HG03025 (cell line): ENCODE measurements around the gene CYYR1.

Experiments used
- ATAC-seq: cut with Tn5 transposase; IDR thresholded peaks from one replicate; pipeline ENCODE4 v1.9.1; 2021; ENCODE audit warnings: mild to moderate bottlenecking, moderate library complexity; ENCODE audit not compliant: unreplicated experiment, low FRiP score

The CYYR1 gene

DNA sequence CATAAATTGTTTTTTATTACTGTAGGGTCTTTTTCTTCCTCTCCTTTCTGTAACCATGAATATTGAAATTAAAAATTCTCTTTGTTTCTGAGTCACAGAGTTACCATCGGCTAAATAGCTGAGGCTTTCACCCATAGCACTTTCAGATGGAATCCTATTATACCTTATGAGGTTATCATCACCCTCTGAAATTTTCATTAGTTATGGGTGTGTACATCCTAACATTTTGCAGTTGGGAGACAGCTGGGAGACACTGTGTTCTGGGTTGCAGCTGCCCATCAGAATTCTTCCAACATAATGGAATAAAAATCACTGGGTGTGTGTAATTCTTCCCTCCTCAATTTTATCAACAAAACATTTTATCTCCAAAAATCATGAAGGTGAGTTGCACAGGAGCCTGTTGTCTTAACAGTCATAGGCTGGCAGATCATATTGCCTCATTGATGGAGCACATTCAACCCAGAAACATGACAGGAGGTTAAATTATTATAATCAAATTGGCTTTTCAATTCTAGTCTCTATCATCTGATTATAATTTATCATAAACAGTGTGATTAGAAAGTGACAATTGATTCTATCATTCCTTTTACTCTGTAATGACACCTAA is 17.4 kb downstream of the CYYR1 start:
- no peak for ATAC-seq

- no peak for ATAC-seq
Measured at GRCh38 chr21:26554365-26554764, 18.7 kb downstream of the CYYR1 start.

GRCh38 chr21:26553898-26554297 is 19.2 kb downstream of the CYYR1 start:
- ATAC-seq = no peak

DNA sequence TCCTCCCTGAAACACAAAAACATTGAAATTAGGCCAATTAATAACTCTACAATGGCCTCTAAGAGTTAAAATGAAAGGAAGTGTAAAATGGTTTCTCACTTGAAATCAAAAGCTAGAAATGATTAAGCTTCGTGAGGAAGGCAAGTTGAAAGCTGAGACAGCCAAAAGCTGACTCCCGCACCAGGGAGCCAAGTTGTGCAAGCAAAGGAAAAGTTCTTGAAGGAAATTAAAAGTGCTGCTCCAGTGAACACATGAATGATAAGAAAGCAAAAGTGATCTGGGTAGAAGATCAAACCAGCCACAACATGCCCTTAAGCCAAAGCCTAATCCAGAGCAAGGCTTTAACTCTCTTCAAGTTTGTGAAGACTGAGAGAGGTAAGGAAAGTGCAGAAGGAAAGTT is 22.8 kb downstream of the CYYR1 start:
- no peak for ATAC-seq

GRCh38 chr21:26546446-26547097 is 26.5 kb downstream of the CYYR1 start:
- no peak for ATAC-seq

DNA sequence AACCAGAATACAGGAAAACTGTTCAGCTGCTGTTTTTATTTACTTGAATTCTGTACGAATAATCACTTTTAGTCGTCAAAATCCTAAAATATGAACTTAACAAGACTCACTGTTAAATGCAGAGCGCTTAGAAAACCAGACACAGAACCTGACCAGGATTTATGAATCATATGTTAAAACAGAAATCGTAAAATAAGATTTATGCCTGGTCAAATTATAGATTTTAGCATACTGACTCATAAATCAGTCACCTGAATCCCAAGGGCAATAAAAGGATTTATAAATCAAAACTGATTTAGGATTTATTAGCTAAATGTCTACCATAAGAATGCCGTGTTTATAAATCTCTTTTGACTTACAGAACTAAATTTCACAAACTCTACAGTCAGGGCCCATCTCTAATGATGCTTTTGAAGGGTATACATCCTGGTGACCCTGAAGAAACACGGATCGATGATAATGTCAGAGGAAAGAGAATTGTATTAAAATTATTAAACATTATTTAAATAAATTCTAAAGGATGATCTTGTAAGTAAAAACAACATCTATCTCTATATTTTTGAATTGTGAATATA is 28.8 kb downstream of the CYYR1 start:
- ATAC-seq = no peak

DNA sequence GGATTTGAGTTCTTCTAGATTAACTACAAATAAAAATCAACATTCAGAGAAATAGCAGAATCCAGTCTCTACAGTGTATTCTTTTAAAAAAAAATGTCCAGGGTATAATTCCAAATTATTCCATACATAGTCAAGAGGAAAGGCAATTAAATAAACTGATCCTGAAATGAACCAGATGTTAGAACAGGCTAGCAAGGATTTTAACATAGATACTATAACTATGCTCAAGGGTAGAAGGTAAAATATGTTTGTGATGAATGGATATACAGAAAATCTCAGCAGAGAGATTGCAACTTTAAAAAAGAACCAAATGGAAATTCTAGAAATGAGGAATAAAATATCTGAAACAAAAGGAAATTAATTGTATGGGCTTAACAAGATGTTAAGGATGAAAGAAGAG is 32.4 kb downstream of the CYYR1 start:
- no peak for ATAC-seq

DNA sequence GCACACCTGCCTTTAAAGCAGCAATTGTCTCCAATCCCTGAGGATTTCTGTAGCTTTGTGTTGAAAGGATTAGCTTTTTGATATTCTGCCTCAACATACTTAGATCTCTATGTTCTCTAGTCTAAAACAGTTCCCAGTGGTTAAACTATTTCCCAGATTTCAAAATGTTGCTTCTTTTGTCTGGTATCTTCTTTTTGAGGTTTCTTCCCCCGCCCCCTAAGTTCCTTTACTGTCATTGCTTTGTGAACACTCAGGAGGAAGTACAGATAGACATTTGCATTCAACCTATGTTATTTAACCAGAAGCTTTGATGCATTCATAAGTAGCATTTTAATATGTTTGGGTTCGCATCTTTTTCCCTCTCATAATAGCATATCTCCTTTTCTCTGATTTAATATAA is 33.5 kb downstream of the CYYR1 start:
- no peak for ATAC-seq

DNA sequence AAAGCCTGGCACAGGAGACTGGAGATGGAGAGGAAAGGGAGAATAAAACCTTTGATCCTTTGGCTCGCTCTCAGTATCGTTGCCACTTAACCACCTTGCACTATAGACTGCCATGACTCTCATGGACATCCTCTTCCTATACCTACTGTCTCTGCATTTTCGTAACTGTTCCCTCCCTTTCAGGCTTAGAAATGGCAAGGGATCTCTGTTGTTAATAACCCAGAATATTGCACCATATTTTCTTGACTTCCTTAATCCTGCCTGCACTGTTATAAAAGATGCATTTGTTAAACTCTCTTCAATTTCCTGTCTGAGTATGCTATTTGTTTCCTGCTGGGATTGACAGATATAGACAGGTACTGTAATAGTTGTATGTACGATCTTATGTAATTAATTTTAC is 38.6 kb downstream of the CYYR1 start:
- no peak for ATAC-seq

DNA sequence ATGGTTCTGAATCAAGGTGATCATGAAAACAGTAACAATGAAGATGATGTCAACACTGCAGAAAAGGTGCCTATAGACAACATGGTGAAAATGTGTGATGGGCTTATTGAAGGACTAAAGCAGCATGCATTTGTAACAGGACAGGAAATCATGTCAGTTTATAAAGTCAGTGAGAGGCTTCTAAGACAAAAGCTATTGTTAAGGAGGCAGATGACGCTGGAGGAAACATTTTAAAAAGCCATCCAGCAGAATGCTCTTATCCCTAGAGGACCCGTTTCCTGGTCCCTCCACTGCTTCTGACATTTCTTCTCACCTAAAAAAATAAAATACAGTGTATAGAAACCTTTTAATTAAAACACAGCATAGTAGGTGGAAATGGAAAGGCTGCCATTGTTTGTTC is 40.9 kb downstream of the CYYR1 start:
- ATAC-seq = no peak

DNA sequence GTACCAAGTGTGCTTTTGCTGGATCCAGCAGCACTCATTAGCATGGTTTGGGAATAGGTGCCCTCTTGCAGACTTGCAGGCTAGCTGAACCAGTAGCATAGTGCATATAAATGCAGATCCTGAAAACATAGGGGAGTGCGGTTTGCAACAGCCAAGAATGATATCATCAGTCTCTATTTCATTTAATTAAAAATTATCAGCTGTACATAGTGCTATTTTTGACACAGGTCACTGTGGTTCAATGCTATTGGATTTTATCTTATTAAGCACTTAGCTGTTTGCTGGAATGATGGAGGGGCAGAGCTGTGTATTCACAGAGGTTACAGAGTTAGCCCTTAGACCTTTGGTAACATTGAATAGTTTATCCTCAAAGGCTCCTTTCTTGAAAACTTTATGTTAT is 43.6 kb downstream of the CYYR1 start:
- ATAC-seq = no peak

- ATAC-seq = no peak
Measured at GRCh38 chr21:26528882-26529281, 44.2 kb downstream of the CYYR1 start.

DNA sequence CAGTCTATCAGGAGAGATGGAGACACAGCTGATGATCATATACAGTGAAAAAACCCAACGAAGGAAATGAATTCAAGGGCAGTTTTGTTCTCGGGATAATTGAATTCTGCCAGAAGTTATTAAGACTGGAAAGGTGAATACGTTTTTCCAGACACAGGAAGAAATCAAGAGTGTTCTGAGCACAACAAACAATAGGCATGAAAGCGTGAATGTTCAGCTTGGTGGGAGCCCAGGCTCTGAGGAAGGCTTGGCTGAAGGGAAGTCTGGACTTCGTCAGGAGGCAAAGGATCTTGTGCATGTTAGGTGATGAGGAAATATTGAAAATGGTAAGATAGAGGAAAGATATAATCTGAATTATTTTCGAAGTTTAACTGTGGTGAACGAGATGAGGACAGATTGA is 50.4 kb downstream of the CYYR1 start:
- ATAC-seq = no peak

- ATAC-seq = no peak
Measured at GRCh38 chr21:26519142-26519541, 53.9 kb downstream of the CYYR1 start.

DNA sequence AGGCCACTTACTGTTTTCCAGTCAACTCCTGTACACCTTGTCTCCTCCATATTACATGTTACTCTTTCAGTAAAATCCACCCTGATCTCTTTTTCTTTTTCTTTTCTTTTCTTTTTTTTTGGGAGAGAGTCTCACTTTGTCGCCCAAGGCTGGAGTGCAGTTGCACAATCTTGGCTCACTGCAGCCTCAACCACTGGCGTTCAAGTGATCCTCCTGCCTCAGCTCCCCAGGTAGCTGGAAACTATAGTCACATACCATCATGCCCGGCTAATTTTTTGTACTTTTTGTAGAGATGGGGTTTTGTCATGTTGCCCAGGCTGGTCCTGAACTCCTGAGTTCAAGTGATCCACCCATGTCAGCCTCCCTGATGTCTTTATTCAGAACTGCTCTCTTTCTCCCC is 57.8 kb downstream of the CYYR1 start:
- no peak for ATAC-seq

DNA sequence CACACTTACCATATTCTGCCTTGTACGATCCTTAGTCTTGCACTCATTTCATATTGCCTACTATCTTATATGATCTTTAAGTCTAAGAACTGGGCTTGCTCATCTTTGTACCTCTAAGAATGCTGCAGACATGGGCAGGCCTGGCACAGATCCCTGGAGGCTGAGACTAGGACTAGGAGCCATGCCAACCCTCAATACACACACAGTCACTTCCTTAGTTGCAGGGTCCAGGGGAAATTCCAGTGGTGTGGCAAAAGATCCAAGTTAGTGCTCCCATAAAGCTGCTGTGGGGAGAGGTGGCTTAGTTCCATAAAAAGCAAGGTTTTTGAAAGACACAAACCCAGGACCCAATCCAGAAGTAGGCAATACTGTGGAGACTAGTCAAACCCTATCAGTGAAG is 59.9 kb downstream of the CYYR1 start:
- no peak for ATAC-seq

DNA sequence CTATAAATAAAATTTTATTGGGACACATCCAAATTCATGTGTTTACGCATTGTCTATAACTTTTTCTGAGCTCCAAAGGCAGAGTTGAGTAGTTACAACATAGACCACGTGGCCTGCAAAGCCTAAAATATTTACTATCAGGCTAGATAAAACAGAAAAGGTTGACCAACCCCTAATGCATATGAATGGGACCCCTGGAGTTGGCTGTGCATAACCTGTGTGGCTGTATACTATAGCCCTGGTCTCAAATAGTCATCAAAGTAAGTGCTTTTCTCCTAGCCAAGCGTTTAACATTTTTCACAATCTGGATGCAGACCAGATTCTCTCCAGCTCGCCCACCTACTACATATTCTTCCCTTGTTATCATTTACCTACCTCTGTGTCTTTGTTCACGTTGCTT is 60.4 kb downstream of the CYYR1 start:
- ATAC-seq = no peak

GRCh38 chr21:26508903-26509302 is 64.2 kb downstream of the CYYR1 start:
- ATAC-seq = no peak

DNA sequence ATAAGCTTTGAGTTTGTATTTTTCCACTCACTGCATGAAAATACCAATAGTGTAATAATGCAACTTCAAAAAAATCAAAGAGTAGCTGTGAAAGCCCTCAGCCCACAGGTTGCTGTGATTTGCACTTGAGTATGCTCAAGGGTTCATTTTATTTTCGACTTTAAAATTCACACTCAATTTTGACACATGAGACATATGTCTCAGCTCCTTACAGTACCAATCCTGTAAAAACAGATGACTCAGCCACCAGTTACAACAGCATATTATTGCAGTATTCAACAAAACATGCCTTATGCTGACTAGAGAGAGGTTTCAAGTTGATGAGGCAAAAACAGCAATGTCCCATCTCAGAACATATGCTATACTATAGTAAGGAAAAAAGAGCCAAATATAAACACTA is 66.1 kb downstream of the CYYR1 start:
- no peak for ATAC-seq

DNA sequence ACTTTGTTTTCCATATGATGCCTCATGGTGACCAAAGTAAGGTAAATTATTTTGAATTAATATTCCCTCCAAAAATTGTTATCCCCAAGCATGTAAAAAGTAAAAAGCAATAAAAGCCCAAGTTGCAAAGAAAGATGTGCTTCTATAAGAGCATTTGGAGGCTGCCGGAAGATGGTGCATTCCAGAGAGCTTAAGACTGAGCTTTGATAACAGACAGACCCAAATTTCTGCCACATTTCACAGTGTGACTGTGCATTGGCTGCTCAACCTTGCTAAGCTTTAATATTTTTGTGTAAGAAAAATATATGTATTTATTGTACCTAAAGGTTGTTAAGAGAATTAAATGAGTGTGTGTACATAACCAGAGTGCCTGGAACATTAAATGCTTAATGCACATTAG is 67.9 kb downstream of the CYYR1 start:
- no peak for ATAC-seq

DNA sequence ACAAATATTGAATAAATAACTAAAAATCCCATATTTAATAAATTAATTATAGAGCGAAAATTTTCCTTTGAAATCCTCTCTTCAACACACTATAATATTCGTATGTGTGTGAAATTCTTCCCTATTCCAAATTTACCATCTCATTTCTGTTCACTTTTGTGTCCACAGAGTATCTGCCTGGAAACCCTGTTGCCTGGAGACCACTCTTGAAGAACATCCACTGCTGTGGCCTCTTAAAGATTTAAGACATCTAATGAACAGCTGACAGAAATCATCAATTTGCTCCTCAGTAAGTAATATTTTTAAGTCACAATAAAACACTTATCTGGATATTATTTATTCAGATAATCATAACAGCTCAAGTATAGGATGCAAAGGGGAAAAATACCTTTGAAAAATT is 69.7 kb downstream of the CYYR1 start:
- no peak for ATAC-seq

GRCh38 chr21:26501495-26502021 is 71.5 kb downstream of the CYYR1 start:
- no peak for ATAC-seq
